ENCODE results near the gene NAV1.

Gene NAV1

GRCh38 chr1:201537891-201538611 lies 876 bp upstream of the NAV1 start:
- no peaks in the 10 kb centered on the region for H3K36me3 ChIP-seq (ENCODE audit: control insufficient read depth in 1 of 2, insufficient read depth in 2 of 2, low read length in 2 of 2)
- H4K91ac ChIP-seq (ENCODE audit: low read depth, low read length) = peak overlapping the region; percentile 95
- peak overlapping the region; percentile 74 for H2BK5ac ChIP-seq (ENCODE audit: low read depth, low read length, poor library complexity)
- peak overlapping the region; percentile 36 for H2AK5ac ChIP-seq (ENCODE audit: low read length)
- H3K4me3 ChIP-seq (ENCODE audit: low read depth, low read length) = peak overlapping the region; percentile 87
- H3K4me2 ChIP-seq (ENCODE audit: low read length) = peak overlapping the region; percentile 88
- H2AFZ ChIP-seq (ENCODE audit: insufficient read depth, low read length, poor library complexity) = peak overlapping the region; percentile 57
- H3K9me3 ChIP-seq (ENCODE audit: insufficient read depth, low read depth, low read length) = no peaks in the 10 kb centered on the region
- peak overlapping the region; percentile 85 for H3K18ac ChIP-seq (ENCODE audit: low read length)
- peak in 1 of 2 donors; percentile 46 for DNase-seq
- H3K79me1 ChIP-seq (ENCODE audit: low read length) = peaks cover 32% of the 10 kb centered on the region
- no CpG with 5 or more reads among the region's 6 CpGs for WGBS (ENCODE audit: extremely low coverage, insufficient coverage, insufficient read length)
- peaks cover 26 to 30% of the 10 kb centered on the region in 2 experiments for H3K4me1 ChIP-seq (ENCODE audit: control insufficient read depth in 1 of 2, insufficient read depth in 2 of 2, low read length in 2 of 2)
- no peak overlapping the region for H3K23ac ChIP-seq (ENCODE audit: low read length)
- H3K27me3 ChIP-seq (ENCODE audit: insufficient read depth, low read length) = no peaks in the 10 kb centered on the region
- H3K9ac ChIP-seq (ENCODE audit: low read length) = no peak overlapping the region
- peak overlapping the region; percentile 64 for H4K8ac ChIP-seq (ENCODE audit: low read depth, low read length)
- H3K4ac ChIP-seq (ENCODE audit: low read depth, low read length) = peak overlapping the region; percentile 57
- peak overlapping the region; percentile 43 for H2BK120ac ChIP-seq (ENCODE audit: insufficient read depth, low read length, poor library complexity)
- peak overlapping the region; percentile 88 for H3K14ac ChIP-seq (ENCODE audit: low read length)
- H3K79me2 ChIP-seq (ENCODE audit: control insufficient read depth, insufficient read depth, low read length, poor library complexity) = peaks cover 18% of the 10 kb centered on the region
- peak overlapping the region; percentile 66 for H2BK12ac ChIP-seq (ENCODE audit: low read length)
- H4K12ac ChIP-seq (ENCODE audit: low read depth, low read length) = peak overlapping the region; percentile 54
- H3K27ac ChIP-seq (ENCODE audit: low read depth, low read length) = peak overlapping the region; percentile 89

GRCh38 chr1:201539561-201540431 lies 869 bp downstream of the NAV1 start:
- DNase-seq = peak; percentile 77 to 88
- Histone ChIP-seq H3K23ac (ENCODE audit: low read length) (no peak overlapping the region), H2AFZ (ENCODE audit: insufficient read depth, low read length, poor library complexity) (no peak overlapping the region), H4K8ac (ENCODE audit: low read depth, low read length) (peak overlapping the region; percentile 63), H3K4ac (ENCODE audit: low read depth, low read length) (peak overlapping the region; percentile 61), H3K4me3 (ENCODE audit: low read depth, low read length) (peak overlapping the region; percentile 87), H4K12ac (ENCODE audit: low read depth, low read length) (no peak overlapping the region), H3K79me2 (ENCODE audit: control insufficient read depth, insufficient read depth, low read length, poor library complexity) (peaks cover 18% of the 10 kb centered on the region), H3K36me3 (ENCODE audit: control insufficient read depth in 1 of 2, insufficient read depth in 2 of 2, low read length in 2 of 2) (no peaks in the 10 kb centered on the region), H3K9ac (ENCODE audit: low read length) (peak overlapping the region; percentile 89), H3K9me3 (ENCODE audit: insufficient read depth, low read depth, low read length) (no peaks in the 10 kb centered on the region), H3K27ac (ENCODE audit: low read depth, low read length) (peak overlapping the region; percentile 89), H2AK5ac (ENCODE audit: low read length) (peak overlapping the region; percentile 72), H2BK12ac (ENCODE audit: low read length) (peak overlapping the region; percentile 72), H3K14ac (ENCODE audit: low read length) (peak overlapping the region; percentile 88), H3K79me1 (ENCODE audit: low read length) (peaks cover 29% of the 10 kb centered on the region), H3K18ac (ENCODE audit: low read length) (peak overlapping the region; percentile 87), H2BK5ac (ENCODE audit: low read depth, low read length, poor library complexity) (peak overlapping the region; percentile 74), H3K4me2 (ENCODE audit: low read length) (peak overlapping the region; percentile 88), H3K27me3 (ENCODE audit: insufficient read depth, low read length) (no peaks in the 10 kb centered on the region), H2BK120ac (ENCODE audit: insufficient read depth, low read length, poor library complexity) (peak overlapping the region; percentile 74), H3K4me1 (ENCODE audit: control insufficient read depth in 1 of 2, insufficient read depth in 2 of 2, low read length in 2 of 2) (peaks cover 22 to 27% of the 10 kb centered on the region in 2 experiments), H4K91ac (ENCODE audit: low read depth, low read length) (peak overlapping the region; percentile 95)
- WGBS (ENCODE audit: extremely low coverage, insufficient coverage, insufficient read length) = no CpG with 5 or more reads among the region's 47 CpGs

GRCh38 chr1:201540846-201541735 lies 2.2 kb downstream of the NAV1 start:
- Histone ChIP-seq H4K8ac (ENCODE audit: low read depth, low read length) (no peak overlapping the region), H4K91ac (ENCODE audit: low read depth, low read length) (no peak overlapping the region), H2BK5ac (ENCODE audit: low read depth, low read length, poor library complexity) (no peak overlapping the region), H3K4me1 (ENCODE audit: control insufficient read depth in 1 of 2, insufficient read depth in 2 of 2, low read length in 2 of 2) (peaks cover 22 to 26% of the 10 kb centered on the region in 2 experiments), H3K36me3 (ENCODE audit: control insufficient read depth in 1 of 2, insufficient read depth in 2 of 2, low read length in 2 of 2) (no peaks in the 10 kb centered on the region), H3K27me3 (ENCODE audit: insufficient read depth, low read length) (no peaks in the 10 kb centered on the region), H2AFZ (ENCODE audit: insufficient read depth, low read length, poor library complexity) (no peak overlapping the region), H3K9ac (ENCODE audit: low read length) (no peak overlapping the region), H3K4me3 (ENCODE audit: low read depth, low read length) (no peak overlapping the region), H3K4ac (ENCODE audit: low read depth, low read length) (peak overlapping the region; percentile 61), H3K14ac (ENCODE audit: low read length) (no peak overlapping the region), H4K12ac (ENCODE audit: low read depth, low read length) (no peak overlapping the region), H3K79me1 (ENCODE audit: low read length) (peaks cover 29% of the 10 kb centered on the region), H2AK5ac (ENCODE audit: low read length) (no peak overlapping the region), H3K23ac (ENCODE audit: low read length) (no peak overlapping the region), H3K9me3 (ENCODE audit: insufficient read depth, low read depth, low read length) (no peaks in the 10 kb centered on the region), H3K79me2 (ENCODE audit: control insufficient read depth, insufficient read depth, low read length, poor library complexity) (peaks cover 18% of the 10 kb centered on the region), H3K4me2 (ENCODE audit: low read length) (peak overlapping the region; percentile 88), H3K18ac (ENCODE audit: low read length) (no peak overlapping the region), H3K27ac (ENCODE audit: low read depth, low read length) (peak overlapping the region; percentile 89), H2BK120ac (ENCODE audit: insufficient read depth, low read length, poor library complexity) (no peak overlapping the region), H2BK12ac (ENCODE audit: low read length) (no peak overlapping the region)
- WGBS (ENCODE audit: extremely low coverage, insufficient coverage, insufficient read length) = no CpG with 5 or more reads among the region's 12 CpGs
- DNase-seq = peak; percentile 83 to 94
